Ishikawa (cell line): ENCODE measurements around the gene ANOS1.

Experiments used
- CREB1 ChIP-seq: IDR thresholded peaks from 2 replicates; pipeline ENCODE4 v1.6.1; 2012; ENCODE audit warnings: low read depth
- EGR1 ChIP-seq: IDR thresholded peaks from 2 replicates; pipeline ENCODE4 v1.6.1; 2012
- EP300 ChIP-seq: IDR thresholded peaks from 2 replicates; pipeline ENCODE4 v1.6.1; 2012; ENCODE audit warnings: borderline replicate concordance
- RAD21 ChIP-seq: IDR thresholded peaks from 2 replicates; pipeline ENCODE4 v1.6.1; 2012; ENCODE audit warnings: low read depth
- TAF1 ChIP-seq: IDR thresholded peaks from 2 replicates; pipeline ENCODE4 v1.6.1; 2012; ENCODE audit warnings: low read depth, mild to moderate bottlenecking
- TEAD4 ChIP-seq: IDR thresholded peaks from 2 replicates; pipeline ENCODE4 v1.6.1; 2012
- YY1 ChIP-seq: IDR thresholded peaks from 2 replicates; pipeline ENCODE4 v1.6.1; 2012; ENCODE audit warnings: low read depth
- ZBTB7A ChIP-seq: IDR thresholded peaks from 2 replicates; pipeline ENCODE4 v1.6.1; 2012; ENCODE audit warnings: low read depth
- TF ChIP-seq, protein P1 (sequence below): IDR thresholded peaks from 2 replicates; pipeline ENCODE4 v1.6.1; 2012; ENCODE audit warnings: low read depth, mild to moderate bottlenecking
- TF ChIP-seq, protein P2 (sequence below): IDR thresholded peaks from 2 replicates; pipeline ENCODE4 v1.6.1; 2012

DNA sequence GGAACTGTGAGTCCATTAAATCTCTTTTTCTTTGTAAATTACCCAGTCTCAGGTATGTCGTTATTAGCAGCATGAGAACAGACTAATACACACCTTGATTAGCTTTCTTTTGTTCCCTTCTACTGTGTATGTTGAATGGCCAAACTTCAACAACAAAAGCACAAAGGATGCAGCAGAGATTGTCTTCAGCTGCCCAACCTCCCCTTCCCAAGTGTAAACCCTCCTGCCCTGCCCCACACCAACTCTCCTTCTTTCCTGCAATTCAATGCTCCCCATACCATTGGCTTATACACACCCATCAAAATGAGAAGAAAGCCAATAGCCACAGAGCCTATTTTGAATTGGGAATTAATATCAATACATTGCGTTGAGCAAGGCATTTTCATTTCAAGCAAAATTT lies 27.8 kb downstream of the ANOS1 start:
- TF ChIP-seq YY1 (no peak), TEAD4 (no peak), RAD21 (no peak), TAF1 (no peak), EP300 (no peak), ZBTB7A (no peak), EGR1 (no peak), CREB1 (no peak)
- TF ChIP-seq, protein P1, sequence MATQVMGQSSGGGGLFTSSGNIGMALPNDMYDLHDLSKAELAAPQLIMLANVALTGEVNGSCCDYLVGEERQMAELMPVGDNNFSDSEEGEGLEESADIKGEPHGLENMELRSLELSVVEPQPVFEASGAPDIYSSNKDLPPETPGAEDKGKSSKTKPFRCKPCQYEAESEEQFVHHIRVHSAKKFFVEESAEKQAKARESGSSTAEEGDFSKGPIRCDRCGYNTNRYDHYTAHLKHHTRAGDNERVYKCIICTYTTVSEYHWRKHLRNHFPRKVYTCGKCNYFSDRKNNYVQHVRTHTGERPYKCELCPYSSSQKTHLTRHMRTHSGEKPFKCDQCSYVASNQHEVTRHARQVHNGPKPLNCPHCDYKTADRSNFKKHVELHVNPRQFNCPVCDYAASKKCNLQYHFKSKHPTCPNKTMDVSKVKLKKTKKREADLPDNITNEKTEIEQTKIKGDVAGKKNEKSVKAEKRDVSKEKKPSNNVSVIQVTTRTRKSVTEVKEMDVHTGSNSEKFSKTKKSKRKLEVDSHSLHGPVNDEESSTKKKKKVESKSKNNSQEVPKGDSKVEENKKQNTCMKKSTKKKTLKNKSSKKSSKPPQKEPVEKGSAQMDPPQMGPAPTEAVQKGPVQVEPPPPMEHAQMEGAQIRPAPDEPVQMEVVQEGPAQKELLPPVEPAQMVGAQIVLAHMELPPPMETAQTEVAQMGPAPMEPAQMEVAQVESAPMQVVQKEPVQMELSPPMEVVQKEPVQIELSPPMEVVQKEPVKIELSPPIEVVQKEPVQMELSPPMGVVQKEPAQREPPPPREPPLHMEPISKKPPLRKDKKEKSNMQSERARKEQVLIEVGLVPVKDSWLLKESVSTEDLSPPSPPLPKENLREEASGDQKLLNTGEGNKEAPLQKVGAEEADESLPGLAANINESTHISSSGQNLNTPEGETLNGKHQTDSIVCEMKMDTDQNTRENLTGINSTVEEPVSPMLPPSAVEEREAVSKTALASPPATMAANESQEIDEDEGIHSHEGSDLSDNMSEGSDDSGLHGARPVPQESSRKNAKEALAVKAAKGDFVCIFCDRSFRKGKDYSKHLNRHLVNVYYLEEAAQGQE, result no peak
- TF ChIP-seq, protein P2, sequence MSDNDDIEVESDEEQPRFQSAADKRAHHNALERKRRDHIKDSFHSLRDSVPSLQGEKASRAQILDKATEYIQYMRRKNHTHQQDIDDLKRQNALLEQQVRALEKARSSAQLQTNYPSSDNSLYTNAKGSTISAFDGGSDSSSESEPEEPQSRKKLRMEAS, result no peak
